ENCODE results near the gene LLCFC1. TPM values are rescaled to one million over a fixed set of nuclear protein-coding genes. Genes with fewer than 3 reads are reported as not detected.

LLCFC1 gene
- polyA plus RNA-seq (2012; ENCODE audit: insufficient read depth, insufficient read length) = not detected

DNA sequence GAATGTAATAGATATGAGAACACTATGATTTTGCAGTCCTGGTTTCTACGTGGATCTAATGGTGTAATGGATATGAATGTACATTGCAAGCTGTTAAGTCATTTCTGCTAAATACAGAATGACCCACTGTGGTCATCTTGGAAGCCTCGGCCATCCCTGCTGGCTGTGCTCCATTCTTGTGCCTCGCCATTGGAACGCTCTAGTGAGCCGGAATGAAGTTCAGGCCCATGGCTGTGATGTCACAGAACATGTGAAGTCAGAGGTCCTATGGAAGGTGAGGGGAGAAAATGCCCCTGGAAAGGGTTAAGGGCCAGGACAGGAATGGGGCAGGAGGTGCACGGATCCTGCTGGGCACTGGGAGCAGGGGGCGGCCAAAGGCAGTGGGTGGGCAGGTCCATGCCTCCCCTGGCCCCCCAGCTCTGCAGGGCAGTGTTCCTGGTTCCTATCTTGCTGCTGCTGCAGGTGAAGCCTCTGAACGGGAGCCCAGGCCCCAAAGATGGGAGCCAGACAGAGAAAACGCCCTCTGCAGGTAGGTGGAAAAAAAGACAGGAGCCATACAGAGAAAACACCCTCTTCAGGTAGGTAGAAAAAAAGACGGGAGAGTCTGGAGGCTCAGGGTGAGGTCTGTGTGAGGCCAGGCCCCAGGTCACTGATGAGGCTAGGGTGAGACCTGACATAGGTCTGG lies at the start of gene LLCFC1:
LLCFC1 (plus strand) TSS at position 259 of the 685 bp plus-strand sequence; CDS start at position 397, 138 bp downstream.
- peak; percentile 29 for DNase-seq (ENCODE audit: low read depth, low spot score)

DNA sequence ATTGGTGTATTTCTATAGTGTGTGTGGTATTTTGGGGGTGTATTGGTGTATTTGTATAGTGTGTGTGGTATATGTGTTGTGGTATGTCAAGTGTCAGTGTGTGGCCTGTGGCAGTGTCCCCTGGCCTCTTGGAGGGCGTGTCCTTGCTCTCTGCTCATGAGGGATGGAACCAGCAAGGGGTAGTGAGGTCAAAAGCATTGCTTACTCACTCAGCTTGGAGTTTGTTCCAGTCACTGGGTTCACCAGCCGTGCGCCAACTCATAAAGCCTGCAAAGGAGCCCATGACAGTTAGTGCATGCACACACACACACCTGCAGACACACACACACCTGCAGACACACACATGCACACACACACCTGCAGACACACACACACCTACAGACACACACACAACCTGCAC lies 49.5 kb upstream of the LLCFC1 start:
- no peak overlapping the region for H3K4me3 ChIP-seq (ENCODE audit: low read length)
- no peak for DNase-seq (ENCODE audit: low read depth, low spot score)

More for the DNA sequence above, at the start of gene LLCFC1:
- H3K4me3 ChIP-seq (ENCODE audit: low read length) = no peak within 1 kb of the TSS

DNA sequence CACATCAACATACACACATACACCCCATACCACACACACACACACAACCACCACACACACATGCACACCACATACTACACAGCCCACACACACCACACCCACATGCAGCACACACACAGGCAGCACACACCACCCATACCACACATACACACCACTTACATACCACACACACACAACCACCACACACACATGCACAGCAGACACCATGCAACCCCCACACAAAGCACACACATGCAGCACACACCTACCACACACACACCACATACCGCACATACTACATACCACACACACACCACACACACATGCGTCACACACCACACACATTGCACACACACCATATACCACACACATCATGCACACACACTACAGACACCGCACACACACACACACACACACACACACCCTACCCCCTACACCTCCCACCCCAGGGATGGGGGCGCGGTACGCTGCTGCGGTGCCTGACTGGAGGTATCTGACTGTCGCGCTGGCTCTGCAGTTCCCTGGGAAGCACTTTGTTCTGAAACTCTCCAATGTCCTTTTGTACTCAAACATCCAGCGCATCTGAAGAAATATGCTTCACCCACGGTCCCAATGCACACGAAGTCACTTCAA lies 48.3 kb upstream of the LLCFC1 start:
- DNase-seq (ENCODE audit: low read depth, low spot score) = no peak
- H3K4me3 ChIP-seq (ENCODE audit: low read length) = no peak overlapping the region

DNA sequence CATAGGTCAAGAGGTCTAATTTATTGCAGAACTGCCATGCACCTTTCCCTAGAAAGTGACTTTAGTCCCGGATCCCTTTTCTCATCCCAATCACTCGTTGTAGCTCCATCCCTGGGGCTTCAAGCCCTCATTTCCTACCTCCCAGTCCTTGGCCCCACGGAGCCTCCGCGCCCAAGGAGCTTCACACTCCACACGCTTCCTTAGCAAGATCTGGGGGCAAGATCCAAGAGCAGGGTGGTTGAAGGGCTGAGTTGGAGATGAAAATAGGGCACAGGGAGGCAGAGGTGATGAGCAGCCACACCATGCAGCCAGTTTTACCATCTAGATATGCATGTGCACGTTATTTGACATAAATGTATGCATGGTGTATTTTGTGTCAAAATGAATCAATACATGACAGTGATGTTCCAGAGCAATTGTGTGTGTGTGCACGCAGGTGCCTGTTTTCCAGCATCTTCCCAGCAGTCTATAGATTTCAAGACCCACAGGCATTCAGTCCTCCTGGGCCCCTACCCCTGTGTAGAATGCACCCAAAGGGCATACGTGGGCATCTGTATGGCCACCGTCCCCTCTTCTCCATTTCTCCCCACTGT lies 47.7 kb upstream of the LLCFC1 start:
- DNase-seq (ENCODE audit: low read depth, low spot score) = no peak
- H3K4me3 ChIP-seq (ENCODE audit: low read length) = no peak overlapping the region

DNA sequence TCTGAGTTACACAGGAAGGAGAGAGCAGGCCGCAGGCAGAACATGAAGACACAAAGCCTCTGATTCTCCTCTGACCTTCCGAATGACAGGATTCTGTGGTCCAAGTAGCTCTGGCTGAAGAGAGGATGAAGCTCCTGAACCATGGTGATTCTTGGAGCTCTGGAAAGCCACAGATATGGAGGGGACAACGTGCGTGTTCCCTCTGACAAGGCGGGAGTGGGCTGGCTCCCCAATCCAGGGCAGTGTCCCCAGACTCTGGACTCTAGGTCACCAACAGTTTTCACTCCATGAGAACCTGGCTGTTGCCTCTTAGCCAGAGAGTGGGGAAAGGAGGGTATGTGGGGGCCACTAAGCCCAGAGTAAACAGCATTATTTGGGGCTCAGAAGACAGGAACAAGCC lies 46.3 kb upstream of the LLCFC1 start:
- H3K4me3 ChIP-seq (ENCODE audit: low read length) = no peak overlapping the region
- DNase-seq (ENCODE audit: low read depth, low spot score) = no peak

DNA sequence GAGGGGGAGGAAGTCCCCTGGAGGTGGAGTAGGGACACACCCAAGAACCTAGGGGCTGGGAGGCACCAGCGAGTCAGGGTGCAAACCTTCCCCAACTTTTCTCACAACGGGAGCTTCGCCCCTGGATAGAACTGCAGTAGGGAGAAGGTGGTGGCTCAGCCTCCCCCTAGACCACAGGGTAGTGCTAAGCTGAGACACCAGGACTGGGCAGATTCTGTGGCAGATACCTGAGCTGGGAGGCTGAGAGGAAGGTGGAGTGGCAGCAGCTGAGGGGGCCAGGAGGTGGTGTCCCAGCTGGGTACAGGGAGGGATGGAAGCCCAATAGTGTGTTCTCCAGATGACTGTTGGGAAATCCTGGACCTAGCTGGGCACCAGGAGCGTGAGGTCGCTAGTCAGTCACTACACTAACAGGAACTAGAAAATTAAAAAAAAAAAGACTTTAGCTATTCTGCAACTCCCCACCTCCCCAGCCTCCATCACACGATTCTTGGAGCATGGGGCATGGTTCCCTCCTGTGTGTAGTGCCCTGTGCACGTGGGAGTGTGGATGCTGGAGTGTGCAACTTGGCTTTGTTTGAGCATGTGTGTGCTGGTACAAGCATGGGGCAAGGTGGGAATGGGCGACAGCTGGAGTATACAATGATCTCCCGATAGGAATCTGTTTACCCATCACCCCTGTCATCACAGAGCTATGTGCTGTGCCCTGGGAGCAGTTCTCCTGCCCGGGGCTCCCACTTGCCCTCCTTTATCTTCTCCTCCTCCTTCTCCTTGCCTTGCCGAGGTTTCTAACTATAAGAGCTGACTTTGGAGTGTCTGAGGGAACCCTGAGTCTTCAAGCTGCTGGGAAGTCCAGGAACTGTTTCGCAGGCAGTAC lies 44.9 kb upstream of the LLCFC1 start:
- DNase-seq (ENCODE audit: low read depth, low spot score) = no peak
- no peak overlapping the region for H3K4me3 ChIP-seq (ENCODE audit: low read length)

DNA sequence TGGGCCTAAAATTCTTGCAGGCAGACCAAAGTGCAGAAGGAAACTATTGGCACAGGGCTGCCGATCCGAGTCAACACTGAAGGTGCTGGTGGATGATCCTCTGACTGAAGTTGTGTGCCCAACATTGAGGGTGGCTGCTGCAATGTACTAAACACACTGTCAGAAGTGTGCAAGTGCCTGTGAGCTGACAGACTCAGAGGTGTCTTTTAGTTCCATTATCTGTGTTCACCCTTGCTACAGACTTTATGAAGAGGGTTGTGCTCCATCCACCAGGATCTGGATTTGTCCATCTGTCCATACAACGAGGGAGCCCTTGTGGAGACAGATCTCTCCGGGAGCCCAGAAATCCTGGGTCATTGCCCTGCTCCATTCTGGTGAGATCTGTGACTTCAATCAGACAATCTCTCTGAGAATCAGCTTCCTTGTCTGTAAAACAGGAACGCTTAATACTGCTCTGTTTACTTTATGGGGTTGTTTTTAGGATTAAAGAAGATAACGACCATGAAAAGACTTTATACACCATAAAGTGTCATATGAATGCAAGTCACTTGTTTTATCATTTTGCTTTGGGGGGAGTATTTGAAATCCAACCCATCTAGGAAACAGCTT lies 44.2 kb upstream of the LLCFC1 start:
- H3K4me3 ChIP-seq (ENCODE audit: low read length) = no peak overlapping the region

DNA sequence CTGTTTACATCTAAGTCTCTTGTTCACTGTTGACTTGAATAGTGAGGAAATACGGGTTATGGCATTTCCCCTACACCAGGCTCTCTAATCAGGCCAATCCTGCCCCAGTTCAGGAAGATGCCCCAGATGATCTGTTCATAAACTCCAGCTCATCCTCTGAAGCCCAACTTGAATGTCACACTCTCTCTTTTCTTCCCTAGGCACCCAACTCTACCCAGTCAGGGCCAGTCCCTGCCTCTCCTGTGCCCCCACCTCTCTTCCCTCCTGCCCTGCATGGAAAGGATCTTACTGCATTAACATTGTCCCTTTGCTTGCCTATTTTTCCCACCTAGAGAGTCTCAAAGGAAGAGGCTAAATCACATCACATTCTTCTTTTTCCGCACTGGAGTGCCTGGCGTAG lies 43.1 kb upstream of the LLCFC1 start:
- DNase-seq (ENCODE audit: low read depth, low spot score) = no peak
- no peak overlapping the region for H3K4me3 ChIP-seq (ENCODE audit: low read length)

More for the DNA sequence above, 44.2 kb upstream of the LLCFC1 start:
- no peak for DNase-seq (ENCODE audit: low read depth, low spot score)

DNA sequence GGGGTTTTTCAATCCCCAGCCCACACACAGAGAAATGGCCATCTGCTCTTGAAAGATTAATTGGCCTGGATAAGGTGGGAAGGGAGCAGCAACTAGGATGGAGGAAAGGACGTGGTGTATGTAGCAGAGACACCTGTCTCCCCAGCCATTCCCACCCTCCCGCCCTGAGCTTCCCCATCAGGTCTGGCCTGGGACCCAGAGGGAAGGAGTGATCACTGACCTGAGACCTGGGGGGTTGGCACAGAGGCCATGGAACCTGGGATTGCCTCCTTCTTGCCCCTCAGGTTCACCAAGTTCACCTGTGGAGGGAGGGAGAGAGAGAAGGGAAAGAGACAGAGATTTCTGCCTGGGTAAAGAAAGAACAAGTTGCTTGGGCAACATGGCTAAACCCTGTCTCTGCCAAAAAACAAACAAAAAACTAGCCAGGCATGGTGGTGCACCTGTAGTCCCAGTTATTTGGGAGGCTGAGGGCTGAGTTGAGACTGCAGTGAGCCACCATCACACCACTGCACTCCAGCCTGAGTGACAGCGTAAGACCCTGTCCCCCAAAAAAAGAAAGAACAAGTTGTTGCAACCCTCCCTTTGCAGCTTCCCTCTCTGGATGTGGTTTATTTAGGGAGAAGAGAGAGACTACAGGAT lies 42.4 kb upstream of the LLCFC1 start:
- DNase-seq (ENCODE audit: low read depth, low spot score) = no peak
- no peak overlapping the region for H3K4me3 ChIP-seq (ENCODE audit: low read length)

DNA sequence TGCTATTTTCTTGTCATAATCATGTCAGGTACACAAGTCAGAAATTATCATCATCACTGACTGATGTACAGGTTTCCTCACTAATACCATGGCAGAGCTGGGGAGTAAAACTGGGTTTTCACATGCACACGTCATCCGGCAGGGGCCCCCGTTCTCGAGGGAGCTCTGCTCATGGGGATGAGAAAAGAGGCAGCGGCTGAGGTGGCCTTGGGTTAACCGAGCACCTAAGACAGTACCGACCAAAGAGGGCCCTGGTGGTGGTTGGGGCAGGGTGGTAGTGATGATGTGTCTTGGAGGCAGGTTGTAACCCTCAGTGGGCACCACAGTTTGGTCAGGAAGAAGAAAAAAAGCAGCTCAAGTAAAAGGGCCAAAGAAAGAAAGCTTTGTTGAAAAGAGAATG lies 41.6 kb upstream of the LLCFC1 start:
- H3K4me3 ChIP-seq (ENCODE audit: low read length) = no peak overlapping the region
- DNase-seq (ENCODE audit: low read depth, low spot score) = no peak

DNA sequence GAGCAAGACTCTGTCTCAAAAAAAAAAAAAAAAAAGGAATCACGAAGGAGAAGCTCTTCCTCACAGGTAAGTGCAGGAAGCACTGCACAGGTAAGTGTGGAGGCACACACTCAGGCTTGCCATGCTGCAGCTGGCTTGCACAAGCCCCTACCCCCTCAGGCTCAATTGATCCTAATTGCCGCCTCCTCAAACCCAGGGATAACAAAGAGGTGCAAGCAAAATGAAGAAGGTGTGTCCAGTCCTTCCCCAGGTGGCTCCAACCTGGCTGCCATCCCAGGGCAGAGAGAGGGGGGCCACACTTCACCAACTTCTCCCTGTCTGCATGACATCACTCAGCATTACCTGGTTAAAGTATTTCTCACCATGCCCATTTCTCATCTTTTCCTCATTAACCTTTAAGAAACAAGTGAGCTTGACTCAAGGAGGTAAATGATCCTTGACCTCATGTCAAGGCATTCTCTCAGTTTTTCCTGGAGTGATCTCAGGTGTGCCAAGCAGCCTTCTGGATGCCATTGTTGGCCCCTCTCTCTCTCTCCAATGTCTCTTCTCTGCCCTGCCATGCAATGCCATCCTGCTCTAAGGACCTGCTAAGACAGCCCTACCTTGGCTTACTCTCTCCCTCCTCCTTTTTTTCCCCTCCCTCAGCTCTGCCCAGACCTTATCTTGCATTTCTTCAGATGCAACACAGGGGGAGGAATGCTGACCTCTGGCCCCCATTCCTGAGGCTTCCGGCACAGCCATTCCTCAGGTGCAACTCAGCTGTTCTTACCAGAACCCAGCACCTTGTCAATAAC lies 40.7 kb upstream of the LLCFC1 start:
- H3K4me3 ChIP-seq (ENCODE audit: low read length) = no peak overlapping the region
- DNase-seq (ENCODE audit: low read depth, low spot score) = no peak

DNA sequence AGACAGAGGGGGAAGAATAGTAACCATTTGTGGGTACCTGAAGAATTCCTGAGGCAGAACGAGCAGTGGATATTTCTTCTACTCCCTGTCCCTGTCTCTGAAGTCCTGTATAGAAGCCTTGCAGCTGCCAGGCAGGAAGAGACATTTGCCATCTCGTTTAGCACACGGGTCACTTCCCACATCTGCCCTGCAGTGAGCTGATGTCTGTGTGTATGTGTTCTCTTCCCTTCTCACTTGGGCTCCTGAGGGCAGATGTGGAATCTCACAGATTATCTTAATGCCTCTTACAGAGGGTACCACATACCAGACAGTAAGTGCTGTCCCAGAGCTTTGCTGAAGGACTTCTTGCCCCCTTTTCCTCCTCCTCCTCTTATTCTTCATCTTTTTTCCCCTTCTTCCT lies 39.6 kb upstream of the LLCFC1 start:
- no peak for DNase-seq (ENCODE audit: low read depth, low spot score)

DNA sequence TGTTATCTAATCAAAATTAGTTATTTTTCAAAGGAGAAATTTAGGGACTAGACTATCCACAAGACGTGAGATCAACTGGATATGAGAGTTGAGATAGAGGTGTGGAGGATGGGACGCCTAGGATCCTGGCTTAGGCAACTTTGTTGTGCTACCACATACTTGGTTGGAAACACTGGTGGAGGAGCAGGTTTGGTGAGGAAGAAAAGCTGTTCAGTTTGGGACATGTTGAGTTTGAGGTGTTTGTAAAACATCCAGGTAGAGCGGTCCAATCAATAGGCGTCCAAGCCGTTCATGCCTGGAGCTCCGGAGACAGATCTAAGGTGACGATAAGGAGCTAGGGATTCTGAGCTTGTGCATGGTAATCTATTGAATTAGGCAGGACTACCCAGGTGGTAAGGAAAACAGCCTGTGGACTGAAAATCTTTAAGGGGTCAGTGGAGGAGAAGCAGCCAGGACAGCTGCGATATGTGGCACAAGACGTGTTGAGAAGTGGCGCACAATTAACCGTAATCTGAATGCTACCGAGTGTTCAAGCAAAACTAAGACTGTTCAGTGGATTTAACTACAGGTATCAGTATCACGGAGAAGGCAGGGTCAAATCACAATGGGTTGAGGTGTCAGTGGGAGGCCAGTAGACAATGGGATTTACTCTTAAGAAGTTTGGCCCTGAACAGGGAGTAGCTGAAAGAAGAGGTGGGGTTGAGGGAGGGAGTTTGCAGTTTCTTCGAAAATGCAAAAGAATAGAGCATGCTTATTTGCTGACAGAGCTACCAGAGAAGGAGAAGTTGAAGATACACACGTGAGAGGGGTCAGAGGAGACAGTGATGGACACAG lies 37.6 kb upstream of the LLCFC1 start:
- H3K4me3 ChIP-seq (ENCODE audit: low read length) = no peak overlapping the region
- DNase-seq (ENCODE audit: low read depth, low spot score) = no peak

More for the DNA sequence above, 39.6 kb upstream of the LLCFC1 start:
- no peak overlapping the region for H3K4me3 ChIP-seq (ENCODE audit: low read length)

DNA sequence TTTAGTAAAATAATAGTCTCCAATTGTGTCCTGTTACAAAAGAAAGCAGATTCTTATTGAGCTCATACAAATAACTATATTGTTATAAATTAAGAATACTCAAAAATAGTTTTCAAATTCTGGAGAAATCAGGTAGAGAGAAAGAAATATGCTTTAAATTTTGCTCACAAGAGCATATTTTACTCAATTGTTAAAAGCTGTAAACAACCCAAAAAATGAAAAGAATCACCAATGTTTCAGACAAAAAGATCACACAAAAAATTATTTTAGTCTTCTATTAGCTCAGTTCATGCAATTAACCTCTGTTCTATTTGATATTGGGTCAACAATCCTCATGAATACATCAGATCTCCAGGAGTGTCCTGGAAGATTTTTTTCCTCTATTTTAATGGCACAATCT lies 35.2 kb upstream of the LLCFC1 start:
- DNase-seq (ENCODE audit: low read depth, low spot score) = no peak
- H3K4me3 ChIP-seq (ENCODE audit: low read length) = no peak overlapping the region

DNA sequence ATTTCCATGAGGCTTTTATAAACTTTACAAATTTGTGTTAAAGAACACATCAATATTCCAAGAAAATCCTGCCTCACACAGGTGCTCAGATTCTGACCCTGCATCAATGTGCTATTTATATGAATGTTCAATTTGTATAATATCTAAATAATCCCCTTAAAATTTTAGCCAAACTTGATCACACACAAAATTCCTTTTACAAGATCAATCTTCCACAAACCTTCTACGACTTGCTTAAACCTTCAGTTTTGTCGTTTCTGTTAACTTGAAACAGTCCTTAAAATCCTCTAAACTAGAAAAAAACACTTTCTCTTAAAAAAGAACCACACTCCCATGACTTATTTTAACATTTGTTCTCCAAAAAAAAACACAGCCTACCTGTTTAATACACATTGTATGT lies 33.5 kb upstream of the LLCFC1 start:
- no peak for DNase-seq (ENCODE audit: low read depth, low spot score)
- H3K4me3 ChIP-seq (ENCODE audit: low read length) = no peak overlapping the region

DNA sequence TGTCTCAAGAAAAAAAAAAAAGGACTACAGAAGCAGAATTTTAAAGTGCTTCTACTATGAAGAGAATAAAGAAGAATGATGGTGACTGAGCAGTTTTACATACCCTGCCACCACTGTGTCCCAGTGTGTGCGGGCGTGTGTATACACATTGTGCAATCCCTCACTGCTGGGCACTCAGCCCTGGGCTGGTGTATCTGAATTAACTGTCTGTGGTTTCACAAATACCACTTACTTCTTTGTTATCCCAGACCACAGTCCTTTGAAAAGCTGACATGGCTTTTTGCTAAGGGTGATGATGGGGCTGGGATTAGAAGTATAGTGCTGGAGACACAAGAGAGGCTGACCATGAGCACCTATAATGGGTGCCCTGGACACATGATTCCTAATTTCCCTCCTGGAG lies 32.6 kb upstream of the LLCFC1 start:
- DNase-seq (ENCODE audit: low read depth, low spot score) = no peak
- no peak overlapping the region for H3K4me3 ChIP-seq (ENCODE audit: low read length)

DNA sequence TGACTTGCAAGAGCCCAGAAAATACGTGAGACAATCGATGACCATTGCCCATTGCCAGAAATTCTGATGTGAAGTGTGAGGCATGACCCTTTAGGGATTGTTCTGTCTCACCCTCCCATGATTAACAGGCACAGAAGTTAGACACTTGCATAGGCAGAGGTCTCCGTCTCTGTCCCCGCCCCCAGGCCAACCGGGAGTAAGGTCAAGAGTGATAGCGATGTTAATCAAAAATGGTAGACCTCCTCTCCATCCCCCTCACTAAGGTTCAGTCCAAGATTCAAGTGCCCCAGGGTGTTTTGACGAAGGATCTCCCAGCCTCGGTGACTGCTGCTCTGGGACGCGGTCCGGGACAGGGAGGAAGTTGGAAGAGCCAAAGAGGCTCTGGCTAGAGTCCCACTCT lies 31.0 kb upstream of the LLCFC1 start:
- no peak overlapping the region for H3K4me3 ChIP-seq (ENCODE audit: low read length)
- no peak for DNase-seq (ENCODE audit: low read depth, low spot score)
